Inflammatory macrophage treated with lipopolysaccharide for 1 hour (primary cell): Measurements from ENCODE around the gene RFX3.

ENCODE experiments used
- DNase-seq, 2 donors: peaks; one replicate each; pipeline ENCODE4 v3.0.0-alpha.2; 2020 to 2022

The RFX3 gene

GRCh38 chr9:3475300-3476020, 50.3 kb downstream of the RFX3 start:
- DNase-seq: no peak

GRCh38 chr9:3474821-3475220, 51.0 kb downstream of the RFX3 start:
- no peak for DNase-seq

- no peak for DNase-seq
These were observed 52.4 kb downstream of the RFX3 start for GRCh38 chr9:3473405-3473804.

- no peak for DNase-seq
These were observed 53.9 kb downstream of the RFX3 start for GRCh38 chr9:3471883-3472282.

- no peak for DNase-seq
These were observed 57.2 kb downstream of the RFX3 start for GRCh38 chr9:3468421-3469205.

- DNase-seq: peak; percentile 61 to 72
These were observed 58.1 kb downstream of the RFX3 start for GRCh38 chr9:3467593-3468219.

GRCh38 chr9:3464033-3464638, 61.7 kb downstream of the RFX3 start:
- DNase-seq: no peak

- DNase-seq: no peak
These were observed 66.9 kb downstream of the RFX3 start for GRCh38 chr9:3458806-3459475.

- no peak for DNase-seq
These were observed 68.6 kb downstream of the RFX3 start for GRCh38 chr9:3457175-3457574.

- DNase-seq: no peak
These were observed 70.1 kb downstream of the RFX3 start for GRCh38 chr9:3455717-3456116.

- no peak for DNase-seq
These were observed 70.7 kb downstream of the RFX3 start for GRCh38 chr9:3455094-3455493.

GRCh38 chr9:3451956-3452355, 73.8 kb downstream of the RFX3 start:
- no peak for DNase-seq

GRCh38 chr9:3447788-3448187, 78.0 kb downstream of the RFX3 start:
- DNase-seq: no peak

- no peak for DNase-seq
These were observed 78.7 kb downstream of the RFX3 start for GRCh38 chr9:3447143-3447542.

GRCh38 chr9:3446313-3446712, 79.5 kb downstream of the RFX3 start:
- DNase-seq: no peak

- no peak for DNase-seq
These were observed 81.8 kb downstream of the RFX3 start for GRCh38 chr9:3444016-3444415.

GRCh38 chr9:3441197-3441816, 84.5 kb downstream of the RFX3 start:
- DNase-seq: peak; percentile 55 to 72

- no peak for DNase-seq
These were observed 89.0 kb downstream of the RFX3 start for GRCh38 chr9:3436629-3437420.

- no peak for DNase-seq
These were observed 90.1 kb downstream of the RFX3 start for GRCh38 chr9:3435732-3436131.

GRCh38 chr9:3434594-3434993, 91.2 kb downstream of the RFX3 start:
- peak; percentile 81 to 88 for DNase-seq

- no peak for DNase-seq
These were observed 92.0 kb downstream of the RFX3 start for GRCh38 chr9:3433754-3434153.

GRCh38 chr9:3433066-3433465, 92.7 kb downstream of the RFX3 start:
- DNase-seq: peak; percentile 13 to 33
